HCT116 (cell line): ENCODE measurements around the gene SMCO4. TPM values are rescaled to one million over a fixed set of nuclear protein-coding genes. Genes with fewer than 3 reads are reported as not detected.

Source experiments
- ATAC-seq: fragments of 200-7000 bp; cut with Tn5 transposase; 2 replicates; pipeline ENCODE4 v1.9.1; 2020; ENCODE audit warnings: mild to moderate bottlenecking, moderate library complexity
- BruUV-seq: library from RNA; stranded (reverse); fragments of 400-500 nt; replicated peaks from 2 replicates; lab custom pipeline; 2021; lab: Mats Ljungman, UMichigan
- CTCF ChIA-PET: fragments of 300-600 bp; sonication (Branson Sonifier 250); formaldehyde crosslinking; loops from one replicate; lab custom pipeline; 2021; ENCODE audit warnings: antibody characterized with exemption; lab: Charles Lee
- POLR2A ChIA-PET: fragments of 300-600, 350-600 bp; sonication (Branson Sonifier 250); formaldehyde crosslinking; loops from one replicate; lab custom pipeline; 2021; ENCODE audit warnings: antibody characterized with exemption; lab: Charles Lee
- RAD21 ChIA-PET, 2 experiments: fragments of 300-600 bp; sonication (Branson Sonifier 250); formaldehyde crosslinking; loops; one replicate each; lab custom pipeline; 2023; ENCODE audit warnings: low total read pairs in 2 of 2; ENCODE audit not compliant: uncharacterized antibody in 2 of 2, unreplicated experiment in 2 of 2, low non-redundant PET in 1 of 2; lab: Charles Lee
- DNase-seq: peaks from one replicate; pipeline ENCODE4 v3.0.0-alpha.2; 2010; ENCODE audit warnings: low read depth, low spot score
- H2AFZ ChIP-seq: fragments of 200-600 bp; shearing (Covaris generic), sonication (generic); 2 replicates; pipeline ENCODE4 v1.6.1; 2017; ENCODE audit warnings: low read depth, mixed run types, mixed read lengths, antibody characterized with exemption, low read length; ENCODE audit not compliant: poor library complexity, severe bottlenecking
- H3K27ac ChIP-seq: 2 replicates; pipeline ENCODE4 v1.5.1; 2012; ENCODE audit warnings: low read depth, low read length
- H3K27me3 ChIP-seq: fragments of 200-600 bp; sonication (generic); 2 replicates; pipeline ENCODE4 v1.6.1; 2016; ENCODE audit warnings: mixed run types, low read length, mixed read lengths; ENCODE audit not compliant: insufficient read depth
- H3K36me3 ChIP-seq, 2 experiments: fragments of 200-500 bp in 1 of 2; fragments of 200-600 bp in 1 of 2; sonication (Bioruptor generic) in 1 of 2; sonication (generic) in 1 of 2; 2 replicates each; pipeline versions ENCODE4 v1.5.1 to v1.6.1; 2014 to 2016; ENCODE audit warnings: low read length in 2 of 2, inconsistent platforms in 1 of 2, mixed read lengths in 1 of 2, mixed run types in 1 of 2; ENCODE audit not compliant: insufficient read depth in 2 of 2, control insufficient read depth in 1 of 2
- H3K4me1 ChIP-seq, 2 experiments: fragments of 200-600 bp in 1 of 2; sonication (generic) in 1 of 2; 2 replicates each; pipeline versions ENCODE4 v1.5.1 to v1.6.1; 2012 to 2017; ENCODE audit warnings: low read length in 2 of 2, inconsistent platforms in 1 of 2, mild to moderate bottlenecking in 1 of 2, mixed read lengths in 1 of 2, mixed run types in 1 of 2, moderate library complexity in 1 of 2; ENCODE audit not compliant: insufficient read depth in 2 of 2, control insufficient read depth in 1 of 2
- H3K4me2 ChIP-seq: fragments of 200-600 bp; sonication (generic); 2 replicates; pipeline ENCODE4 v1.6.1; 2017; ENCODE audit warnings: mixed run types, low read length, mixed read lengths
- H3K4me3 ChIP-seq, 2 experiments: fragments of 200-600 bp in 1 of 2; sonication (generic) in 1 of 2; replicated peaks in 1 of 2; 2 replicates each; pipeline ENCODE4 v1.5.1; 2011 to 2016; ENCODE audit warnings: low read length in 2 of 2, control low read depth in 1 of 2, low read depth in 1 of 2, mild to moderate bottlenecking in 1 of 2, mixed read lengths in 1 of 2, mixed run types in 1 of 2
- H3K79me2 ChIP-seq: fragments of 200-600 bp; sonication (generic); 2 replicates; pipeline ENCODE4 v1.6.1; 2017; ENCODE audit warnings: mild to moderate bottlenecking, mixed run types, low read length, moderate library complexity, mixed read lengths; ENCODE audit not compliant: insufficient read depth
- H3K9ac ChIP-seq: fragments of 200-600 bp; sonication (generic); 2 replicates; pipeline ENCODE4 v1.6.1; 2016; ENCODE audit warnings: low read length, mixed read lengths
- H3K9me2 ChIP-seq: fragments of 200-600 bp; sonication (generic), shearing (Covaris generic); 2 replicates; pipeline ENCODE4 v1.6.1; 2017; ENCODE audit warnings: mixed run types, mild to moderate bottlenecking, moderate library complexity; ENCODE audit not compliant: insufficient read depth
- H3K9me3 ChIP-seq, 2 experiments: fragments of 200-500 bp in 1 of 2; fragments of 200-600 bp in 1 of 2; sonication (Bioruptor generic) in 1 of 2; sonication (generic) in 1 of 2; 2 replicates each; pipeline ENCODE4 v1.6.1; 2014 to 2017; ENCODE audit warnings: low read length in 2 of 2, mixed read lengths in 2 of 2, inconsistent platforms in 1 of 2, low read depth in 1 of 2, mild to moderate bottlenecking in 1 of 2, mixed run types in 1 of 2, moderate library complexity in 1 of 2; ENCODE audit not compliant: control insufficient read depth in 1 of 2, insufficient read depth in 1 of 2
- H4K20me1 ChIP-seq: fragments of 200-600 bp; sonication (generic), shearing (Covaris generic); 2 replicates; pipeline ENCODE4 v1.6.1; 2017; ENCODE audit warnings: mixed run types, mild to moderate bottlenecking, moderate library complexity; ENCODE audit not compliant: insufficient read depth
- CBX3 ChIP-seq: IDR thresholded peaks from 2 replicates; pipeline ENCODE4 v1.6.1; 2012; ENCODE audit warnings: low read depth
- CEBPB ChIP-seq: IDR thresholded peaks from 2 replicates; pipeline ENCODE4 v1.6.1; 2012; ENCODE audit warnings: low read depth
- CTCF ChIP-seq, 3 experiments: fragments of 200-600 bp in 1 of 3; sonication (generic) in 1 of 3; IDR thresholded peaks in 2 of 3; conservative IDR thresholded peaks in 1 of 3; 2 replicates each; pipeline ENCODE4 v1.5.1; 2012 to 2017; ENCODE audit warnings: low read depth in 2 of 3, low read length in 2 of 3, antibody characterized with exemption in 1 of 3, borderline replicate concordance in 1 of 3, control low read depth in 1 of 3, mild to moderate bottlenecking in 1 of 3, mixed read lengths in 1 of 3, mixed run types in 1 of 3, moderate library complexity in 1 of 3; ENCODE audit not compliant: insufficient read depth in 1 of 3
- ELF1 ChIP-seq: IDR thresholded peaks from 2 replicates; pipeline ENCODE4 v1.6.1; 2012; ENCODE audit warnings: low read depth, borderline replicate concordance
- FOSL1 ChIP-seq: IDR thresholded peaks from 2 replicates; pipeline ENCODE4 v1.6.1; 2012; ENCODE audit warnings: low read depth
- JUND ChIP-seq: IDR thresholded peaks from 2 replicates; pipeline ENCODE4 v1.6.1; 2012
- POLR2A ChIP-seq: IDR thresholded peaks from 2 replicates; pipeline ENCODE4 v1.7.0; 2011; ENCODE audit warnings: borderline replicate concordance; ENCODE audit not compliant: insufficient read depth, insufficient read length; ENCODE audit errors: extremely low read depth
- REST ChIP-seq: IDR thresholded peaks from 2 replicates; pipeline ENCODE4 v1.6.1; 2012; ENCODE audit warnings: low read depth
- SIN3A ChIP-seq: IDR thresholded peaks from 2 replicates; pipeline ENCODE4 v1.6.1; 2012; ENCODE audit warnings: low read depth
- SP1 ChIP-seq: IDR thresholded peaks from 2 replicates; pipeline ENCODE4 v1.6.1; 2012; ENCODE audit warnings: low read depth
- TCF7L2 ChIP-seq: IDR thresholded peaks from 2 replicates; pipeline ENCODE4 v1.7.0; 2011; ENCODE audit warnings: borderline replicate concordance, inconsistent platforms; ENCODE audit not compliant: insufficient read depth, insufficient read length; ENCODE audit errors: extremely low read depth
- YY1 ChIP-seq: IDR thresholded peaks from 2 replicates; pipeline ENCODE4 v1.6.1; 2011; ENCODE audit warnings: low read length, low read depth, moderate library complexity, mild to moderate bottlenecking; ENCODE audit not compliant: insufficient replicate concordance; ENCODE audit errors: extremely low read depth
- ZFX ChIP-seq: fragments of 450-650 bp; IDR thresholded peaks from 2 replicates; pipeline ENCODE4 v1.6.1; 2017
- intact Hi-C: fragments of 100-400 bp; cut with micrococcal nuclease; formaldehyde crosslinking; loops from 2 replicates; pipeline ENCODE4 v1.10.0; 2022
- total RNA-seq: library from RNA; stranded (reverse); gene quantifications from one replicate; pipeline ENCODE4 v1.2.1, GENCODE V29; 2021; ENCODE audit not compliant: unreplicated experiment

The SMCO4 gene
- total RNA-seq, 1 experiment from 2014 or later, result 23.1 TPM

- Histone ChIP-seq H3K27me3 (no peaks in the 10 kb centered on the region), H3K9ac (no peak overlapping the region), H3K4me3 (no peak overlapping the region), H3K4me1 (peaks cover 7 to 13% of the 10 kb centered on the region in 2 experiments; a peak in 3 of 4 replicates), H3K36me3 (no peaks in the 10 kb centered on the region), H4K20me1 (no peaks in the 10 kb centered on the region), H3K9me3 (no peaks in the 10 kb centered on the region), H3K9me2 (no peaks in the 10 kb centered on the region), H3K4me2 (no peak overlapping the region), H2AFZ (no peak overlapping the region), H3K79me2 (no peaks in the 10 kb centered on the region), H3K27ac (no peak overlapping the region)
- ATAC-seq (no peak), DNase-seq (no peak)
- CTCF ChIA-PET, result no interaction called here
- POLR2A ChIA-PET, result no interaction called here
- BruUV-seq, result no TSS peak
- TF ChIP-seq REST, result no peak
- TF ChIP-seq CTCF (IDR thresholded peaks at IDR 0.05 in 2 of 3, conservative IDR thresholded peaks at IDR 0.05 in 1 of 3; ENCODE audit: borderline replicate concordance in 1 of 3, insufficient read depth in 1 of 3, low read depth in 2 of 3, low read length in 2 of 3), result no peak
- no peak for TF ChIP-seq CEBPB
- no peak for TF ChIP-seq ELF1
- no peak for TF ChIP-seq SP1
- no peak for TF ChIP-seq SIN3A
- no peak for TF ChIP-seq YY1
- no peak for TF ChIP-seq JUND
- no peak for TF ChIP-seq CBX3
- no peak for TF ChIP-seq POLR2A
- TF ChIP-seq TCF7L2, result no peak
- TF ChIP-seq FOSL1, result no peak
- no peak for TF ChIP-seq ZFX
- RAD21 ChIA-PET, result no interaction called here
- intact Hi-C loops, result no loop called here
Measured at GRCh38 chr11:93500759-93501158, 42.4 kb downstream of the SMCO4 start.
